HG03045 (cell line): ENCODE data around the gene CDCA5.
A peak's percentile ranks its signal among the peaks of the same experiment; 100 is the strongest.

Source experiments
- ATAC-seq: cut with Tn5 transposase; IDR thresholded peaks from one replicate; pipeline ENCODE4 v1.9.1; 2021; ENCODE audit warnings: mild to moderate bottlenecking, moderate library complexity; ENCODE audit not compliant: unreplicated experiment

CDCA5 gene

GRCh38 chr11:65047581-65048422 is 36.0 kb downstream of the CDCA5 start:
- no peak for ATAC-seq

GRCh38 chr11:65045728-65046127 is 38.1 kb downstream of the CDCA5 start:
- no peak for ATAC-seq

GRCh38 chr11:65045061-65045460 is 38.8 kb downstream of the CDCA5 start:
- ATAC-seq, result no peak

GRCh38 chr11:65043881-65044501 is 39.8 kb downstream of the CDCA5 start:
- no peak for ATAC-seq

- ATAC-seq, result no peak
Observed at GRCh38 chr11:65042891-65043290, 40.9 kb downstream of the CDCA5 start.

GRCh38 chr11:65040847-65041622 is 42.8 kb downstream of the CDCA5 start, which contains the start of gene SAC3D1:
Gene SAC3D1 (plus strand): TSS chr11:65041210. CDS start chr11:65041293, 83 bp downstream.
- ATAC-seq, result peak; percentile 82

- no peak for ATAC-seq
Observed at GRCh38 chr11:65040520-65040846, 43.4 kb downstream of the CDCA5 start.

- ATAC-seq, result no peak
Observed at GRCh38 chr11:65036931-65037330, 46.9 kb downstream of the CDCA5 start.

GRCh38 chr11:65035579-65035978 is 48.3 kb downstream of the CDCA5 start:
- ATAC-seq, result no peak

- no peak for ATAC-seq
Observed at GRCh38 chr11:65034423-65034822, 49.4 kb downstream of the CDCA5 start.

GRCh38 chr11:65032216-65032615 is 51.6 kb downstream of the CDCA5 start:
- no peak for ATAC-seq
